GM12865 (cell line): ENCODE results near the gene RPL13.
"Not testable (repeated sequence)": the region's sequence is repeated elsewhere in the genome, so short reads cannot be mapped to it uniquely, and the experiment has no call there.

Experiments used
- DNase-seq: peaks from one replicate; pipeline ENCODE4 v3.0.0; 2010; ENCODE audit warnings: low read depth
- H3K4me3 ChIP-seq: 2 replicates; pipeline ENCODE4 v1.5.1; 2011; ENCODE audit warnings: mild to moderate bottlenecking, low read depth, low read length, control low read depth
- TF ChIP-seq, protein P1 (sequence below): IDR thresholded peaks from 2 replicates; pipeline ENCODE4 v1.5.1; 2011; ENCODE audit warnings: low read length, control low read depth, low read depth, inconsistent platforms; ENCODE audit not compliant: insufficient read depth; ENCODE audit errors: missing control alignments

RPL13 gene

GRCh38 chr16:89567656-89568594 lies 7.4 kb downstream of the RPL13 start:
- no peak for DNase-seq
- no peak overlapping the region for H3K4me3 ChIP-seq
- TF ChIP-seq, protein P1, sequence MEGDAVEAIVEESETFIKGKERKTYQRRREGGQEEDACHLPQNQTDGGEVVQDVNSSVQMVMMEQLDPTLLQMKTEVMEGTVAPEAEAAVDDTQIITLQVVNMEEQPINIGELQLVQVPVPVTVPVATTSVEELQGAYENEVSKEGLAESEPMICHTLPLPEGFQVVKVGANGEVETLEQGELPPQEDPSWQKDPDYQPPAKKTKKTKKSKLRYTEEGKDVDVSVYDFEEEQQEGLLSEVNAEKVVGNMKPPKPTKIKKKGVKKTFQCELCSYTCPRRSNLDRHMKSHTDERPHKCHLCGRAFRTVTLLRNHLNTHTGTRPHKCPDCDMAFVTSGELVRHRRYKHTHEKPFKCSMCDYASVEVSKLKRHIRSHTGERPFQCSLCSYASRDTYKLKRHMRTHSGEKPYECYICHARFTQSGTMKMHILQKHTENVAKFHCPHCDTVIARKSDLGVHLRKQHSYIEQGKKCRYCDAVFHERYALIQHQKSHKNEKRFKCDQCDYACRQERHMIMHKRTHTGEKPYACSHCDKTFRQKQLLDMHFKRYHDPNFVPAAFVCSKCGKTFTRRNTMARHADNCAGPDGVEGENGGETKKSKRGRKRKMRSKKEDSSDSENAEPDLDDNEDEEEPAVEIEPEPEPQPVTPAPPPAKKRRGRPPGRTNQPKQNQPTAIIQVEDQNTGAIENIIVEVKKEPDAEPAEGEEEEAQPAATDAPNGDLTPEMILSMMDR = no peak

GRCh38 chr16:89569506-89570341 lies 9.2 kb downstream of the RPL13 start:
- no peak overlapping the region for H3K4me3 ChIP-seq
- TF ChIP-seq, protein P1 = no peak
- DNase-seq = no peak

DNA sequence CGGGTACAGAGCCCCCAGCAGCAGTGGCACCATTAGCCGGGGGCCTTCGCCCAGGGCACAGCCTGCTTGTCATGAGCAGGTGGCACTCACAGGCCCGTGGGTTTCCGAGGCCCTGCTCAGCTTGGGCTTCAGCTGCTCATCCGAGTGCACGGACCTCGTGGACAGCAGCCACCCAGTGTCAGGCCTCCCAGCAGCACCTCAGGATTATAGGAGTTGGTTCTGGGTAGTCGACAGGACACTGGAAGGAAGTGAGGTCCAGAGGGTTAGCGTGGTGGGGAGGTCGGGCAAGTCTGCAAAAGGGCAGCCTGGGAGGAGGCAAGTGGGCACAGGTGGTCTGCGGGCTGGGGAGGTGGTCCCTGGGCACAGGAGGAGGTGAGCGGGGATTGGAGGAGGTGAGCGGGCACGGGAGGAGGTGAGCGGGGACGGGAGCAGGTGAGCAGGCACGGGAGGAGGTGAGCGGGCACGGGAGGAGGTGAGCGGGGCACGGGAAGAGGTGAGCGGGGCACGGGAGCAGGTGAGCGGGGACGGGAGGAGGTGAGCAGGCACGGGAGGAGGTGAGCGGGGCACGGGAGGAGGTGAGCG lies 10.0 kb downstream of the RPL13 start:
- TF ChIP-seq, protein P1 = no peak

DNA sequence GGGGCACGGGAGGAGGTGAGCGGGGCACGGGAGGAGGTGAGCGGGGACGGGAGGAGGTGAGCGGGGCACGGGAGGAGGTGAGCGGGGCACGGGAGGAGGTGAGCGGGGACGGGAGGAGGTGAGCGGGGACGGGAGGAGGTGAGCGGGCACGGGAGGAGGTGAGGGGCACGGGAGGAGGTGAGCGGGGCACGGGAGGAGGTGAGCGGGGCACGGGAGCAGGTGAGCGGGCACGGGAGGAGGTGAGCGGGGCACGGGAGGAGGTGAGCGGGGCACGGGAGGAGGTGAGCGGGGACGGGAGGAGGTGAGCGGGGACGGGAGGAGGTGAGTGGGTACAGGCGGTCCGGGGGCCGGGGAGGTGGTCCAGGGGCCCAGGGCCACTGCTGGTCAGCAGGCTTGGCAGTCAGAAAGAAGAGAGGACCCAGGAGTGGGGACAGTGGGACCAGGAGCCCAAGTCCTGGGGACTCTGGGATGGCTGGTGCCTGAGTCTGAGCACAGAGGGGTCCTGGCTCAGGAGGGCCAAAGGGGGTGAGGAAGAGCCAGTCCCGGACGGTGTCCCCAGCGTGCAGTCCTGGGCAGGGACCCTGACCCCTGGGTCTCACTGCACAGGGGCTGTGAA lies 10.6 kb downstream of the RPL13 start:
- H3K4me3 ChIP-seq, DNase-seq: not testable (repeated sequence)

More for the DNA sequence above, 10.0 kb downstream of the RPL13 start:
- DNase-seq = no peak
- H3K4me3 ChIP-seq = no peak overlapping the region

DNA sequence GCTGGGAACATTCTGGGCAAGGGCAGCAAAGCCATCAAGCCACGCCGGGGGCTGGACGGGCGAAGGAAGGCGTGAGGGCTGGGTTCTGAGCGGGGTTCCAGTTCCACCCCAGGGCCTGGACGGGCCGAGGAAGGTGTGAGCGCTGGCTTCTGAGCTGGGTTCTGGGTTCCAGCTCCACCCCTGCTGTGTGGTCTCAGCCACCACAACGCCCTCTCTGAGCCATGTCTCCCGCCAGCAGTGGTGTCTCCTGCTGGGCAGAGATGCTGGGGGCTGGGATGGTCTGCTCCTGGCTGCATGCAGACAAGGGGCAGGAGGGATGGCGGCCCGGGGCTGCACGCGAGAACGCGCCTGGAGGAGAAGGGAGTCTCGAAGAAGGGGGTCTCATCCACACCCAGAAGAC lies 11.2 kb downstream of the RPL13 start:
- no peak overlapping the region for H3K4me3 ChIP-seq
- TF ChIP-seq, protein P1 = no peak
- no peak for DNase-seq

DNA sequence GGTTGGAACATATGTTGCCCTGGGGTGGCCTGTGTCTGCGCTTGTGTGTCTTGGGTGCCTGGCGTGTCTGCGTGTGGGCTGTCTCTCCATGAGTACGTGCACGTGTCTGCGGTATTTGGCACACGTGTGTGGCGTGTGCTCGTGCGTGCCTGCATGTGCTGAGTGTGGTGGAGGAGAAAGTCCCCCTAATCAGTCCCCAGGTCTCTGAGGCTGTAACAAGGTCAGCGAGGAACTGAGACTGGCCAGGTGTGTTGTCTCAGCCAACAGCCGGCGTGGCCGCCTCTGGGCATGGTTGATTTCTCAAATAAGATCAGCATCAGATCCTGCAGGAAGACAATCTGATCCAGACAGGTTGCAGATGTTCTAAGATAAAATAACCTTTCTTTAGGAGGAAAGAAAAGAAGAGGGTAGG lies 11.6 kb downstream of the RPL13 start:
- TF ChIP-seq, protein P1 = no peak
- no peak overlapping the region for H3K4me3 ChIP-seq
- peak; percentile 44 for DNase-seq
